Ascending aorta (tissue), 2 donors: ENCODE measurements around the gene CEND1. TPM values are rescaled to one million over a fixed set of nuclear protein-coding genes. Genes with fewer than 3 reads are reported as not detected.

Experiments used
- DNase-seq, 2 donors: peaks; one replicate each; pipeline ENCODE4 v3.0.0-alpha.2; 2019; ENCODE audit warnings: low spot score in 2 of 2
- H3K27ac ChIP-seq, 2 donors: fragments of 200-600 bp; sonication (generic); one replicate each; pipeline ENCODE4 v1.5.1; 2016 to 2017; ENCODE audit warnings: mild to moderate bottlenecking in 1 of 2
- H3K27me3 ChIP-seq: fragments of 200-600 bp; sonication (generic); one replicate; pipeline ENCODE4 v1.5.1; 2017
- H3K36me3 ChIP-seq, 2 donors: fragments of 200-600 bp; sonication (generic); one replicate each; pipeline ENCODE4 v1.5.1; 2016
- H3K4me1 ChIP-seq, 2 donors: fragments of 200-600 bp; sonication (generic); one replicate each; pipeline ENCODE4 v1.5.1; 2016 to 2017; ENCODE audit warnings: mild to moderate bottlenecking in 1 of 2
- H3K4me3 ChIP-seq, 2 donors: fragments of 200-600 bp; sonication (generic); one replicate each; pipeline ENCODE4 v1.5.1; 2016 to 2017; ENCODE audit warnings: mild to moderate bottlenecking in 1 of 2
- H3K9me3 ChIP-seq, 2 donors: fragments of 200-600 bp; sonication (generic); one replicate each; pipeline ENCODE4 v1.5.1; 2016
- CTCF ChIP-seq, 3 experiments: fragments of 200-600 bp in 2 of 3; fragments of 450-650 bp in 1 of 3; sonication (generic) in 2 of 3; IDR thresholded peaks; one replicate each; pipeline ENCODE4 v1.5.1; 2016 to 2019; ENCODE audit warnings: antibody characterized with exemption in 3 of 3, mild to moderate bottlenecking in 1 of 3, moderate library complexity in 1 of 3
- intact Hi-C: fragments of 100-400 bp; cut with DNase I; formaldehyde crosslinking; loops from one replicate; pipeline ENCODE4 v1.15.1; 2023
- total RNA-seq: library from RNA; depleted of rRNA; stranded (reverse); fragments of >200 nt; gene quantifications from one replicate; pipeline ENCODE4 v1.1.0, GENCODE V29; 2016

Gene CEND1
- total RNA-seq, 1 donor from 2014 or later = not detected

- peaks cover 0 to 3% of the 10 kb centered on the region in 2 donors for H3K36me3 ChIP-seq
- no peaks in the 10 kb centered on the region for H3K9me3 ChIP-seq
- no peak for DNase-seq
- intact Hi-C loops = no loop called here
- H3K4me1 ChIP-seq = peaks cover 0 to 6% of the 10 kb centered on the region in 2 donors
- H3K4me3 ChIP-seq = no peak overlapping the region
- peaks cover 3% of the 10 kb centered on the region for H3K27me3 ChIP-seq
- no peak overlapping the region for H3K27ac ChIP-seq
- TF ChIP-seq CTCF (IDR thresholded peaks at IDR 0.05) = no peak
Observed at GRCh38 chr11:790721-791564, 1.1 kb upstream of the CEND1 start.

GRCh38 chr11:788953-789940, 643 bp downstream of the CEND1 start:
- H3K27me3 ChIP-seq = peaks cover 3% of the 10 kb centered on the region
- intact Hi-C loops = no loop called here
- no peak for TF ChIP-seq CTCF (IDR thresholded peaks at IDR 0.05)
- no peaks in the 10 kb centered on the region for H3K9me3 ChIP-seq
- peak overlapping the region in 1 of 2 donors; percentile 29 for H3K4me3 ChIP-seq
- H3K36me3 ChIP-seq = peaks cover 0 to 3% of the 10 kb centered on the region in 2 donors
- no peak for DNase-seq
- no peak overlapping the region for H3K27ac ChIP-seq
- no peaks in the 10 kb centered on the region for H3K4me1 ChIP-seq

- peaks cover 0 to 4% of the 10 kb centered on the region in 2 donors for H3K4me1 ChIP-seq
- no peak for TF ChIP-seq CTCF (IDR thresholded peaks at IDR 0.05)
- H3K36me3 ChIP-seq = peaks cover 0 to 1% of the 10 kb centered on the region in 2 donors
Observed at GRCh38 chr11:788009-788640, 1.8 kb downstream of the CEND1 start.

GRCh38 chr11:787084-787675, 2.7 kb downstream of the CEND1 start:
- no peak for TF ChIP-seq CTCF (IDR thresholded peaks at IDR 0.05)
- H3K4me3 ChIP-seq = no peak overlapping the region
- no peaks in the 10 kb centered on the region for H3K36me3 ChIP-seq
- H3K27me3 ChIP-seq = peaks cover 3% of the 10 kb centered on the region
- DNase-seq = no peak
- H3K4me1 ChIP-seq = peaks cover 0 to 6% of the 10 kb centered on the region in 2 donors
- H3K27ac ChIP-seq = no peak overlapping the region
- intact Hi-C loops = no loop called here
- H3K9me3 ChIP-seq = no peaks in the 10 kb centered on the region

More at GRCh38 chr11:788009-788640, 1.8 kb downstream of the CEND1 start:
- Histone ChIP-seq H3K27me3 (peaks cover 3% of the 10 kb centered on the region), H3K9me3 (no peaks in the 10 kb centered on the region), H3K27ac (no peak overlapping the region), H3K4me3 (no peak overlapping the region)
- DNase-seq = no peak
- intact Hi-C loops = no loop called here
